Panc1 (cell line): ENCODE data around the gene PARD6G. TPM values are rescaled to one million over a fixed set of nuclear protein-coding genes. Genes with fewer than 3 reads are reported as not detected.

Experiments used
- ATAC-seq: fragments of 200-7000 bp; cut with Tn5 transposase; 2 replicates; pipeline ENCODE4 v1.9.1; 2020; ENCODE audit warnings: mild to moderate bottlenecking, moderate library complexity
- BruUV-seq: library from RNA; stranded (reverse); fragments of 400-500 nt; replicated peaks from 2 replicates; lab custom pipeline; 2021; lab: Mats Ljungman, UMichigan
- CTCF ChIA-PET: fragments of 300-600 bp; sonication (Branson Sonifier 250); formaldehyde crosslinking; loops from one replicate; lab custom pipeline; 2022; ENCODE audit warnings: antibody characterized with exemption; lab: Charles Lee
- POLR2A ChIA-PET: fragments of 300-600 bp; sonication (Branson Sonifier 250); formaldehyde crosslinking; loops from one replicate; lab custom pipeline; 2022; ENCODE audit warnings: antibody characterized with exemption; lab: Charles Lee
- DNase-seq: peaks from one replicate; pipeline ENCODE4 v3.0.0-alpha.2; 2010; ENCODE audit warnings: low read depth, low spot score
- H3K27ac ChIP-seq: 2 replicates; pipeline ENCODE4 v1.5.1; 2011; ENCODE audit warnings: mild to moderate bottlenecking, low read length, inconsistent platforms
- H3K27me3 ChIP-seq: fragments of 200-500 bp; sonication (Bioruptor generic); 2 replicates; pipeline ENCODE4 v1.6.0; 2014; ENCODE audit warnings: low read length, inconsistent platforms; ENCODE audit not compliant: control insufficient read depth, insufficient read depth
- H3K36me3 ChIP-seq: fragments of 200-500 bp; sonication (Bioruptor generic); 2 replicates; pipeline ENCODE4 v1.5.1; 2014; ENCODE audit warnings: inconsistent platforms, mild to moderate bottlenecking, low read length, moderate library complexity; ENCODE audit not compliant: control insufficient read depth, insufficient read depth
- H3K4me1 ChIP-seq: 2 replicates; pipeline ENCODE4 v1.5.1; 2011; ENCODE audit warnings: inconsistent platforms, mild to moderate bottlenecking, low read length, moderate library complexity; ENCODE audit not compliant: control insufficient read depth, insufficient read depth
- H3K4me3 ChIP-seq, 2 experiments: 2 replicates each; pipeline ENCODE4 v1.5.1; 2011 to 2012; ENCODE audit warnings: low read depth in 2 of 2, low read length in 2 of 2, mild to moderate bottlenecking in 2 of 2, inconsistent platforms in 1 of 2, moderate library complexity in 1 of 2
- H3K9me3 ChIP-seq: fragments of 200-500 bp; sonication (Bioruptor generic); 2 replicates; pipeline ENCODE4 v1.5.1; 2014; ENCODE audit warnings: low read depth, mild to moderate bottlenecking, inconsistent platforms, low read length, moderate library complexity; ENCODE audit not compliant: control insufficient read depth, insufficient read depth
- POLR2AphosphoS5 ChIP-seq: IDR thresholded peaks from 2 replicates; pipeline ENCODE4 v1.6.1; 2012; ENCODE audit warnings: mild to moderate bottlenecking, low read depth, low read length, moderate library complexity
- SIN3A ChIP-seq: IDR thresholded peaks from 2 replicates; pipeline ENCODE4 v1.6.1; 2012; ENCODE audit warnings: low read depth, mild to moderate bottlenecking, low read length, moderate library complexity, borderline replicate concordance; ENCODE audit not compliant: insufficient read depth
- TCF7L2 ChIP-seq: IDR thresholded peaks from 2 replicates; pipeline ENCODE4 v1.6.1; 2011; ENCODE audit warnings: mild to moderate bottlenecking, low read depth, low read length, inconsistent platforms
- in situ Hi-C: cut with HindIII; loops from 2 replicates; pipeline ENCODE4 v1.10.0; 2016; ENCODE audit warnings: low sequenced_read_pairs, low pct_unique_long_range_greater_than_20kb
- intact Hi-C: fragments of 100-400 bp; cut with micrococcal nuclease; formaldehyde crosslinking; loops from one replicate; pipeline ENCODE4 v1.10.0; 2022; ENCODE audit not compliant: unreplicated experiment
- total RNA-seq: library from RNA; stranded (reverse); gene quantifications from one replicate; pipeline ENCODE4 v1.2.1, GENCODE V29; 2021; ENCODE audit not compliant: unreplicated experiment
- TF ChIP-seq, protein P1 (sequence below), 2 experiments: IDR thresholded peaks; 2 replicates each; pipeline ENCODE4 v1.6.1; 2011 to 2012; ENCODE audit warnings: low read depth in 2 of 2, control low read depth in 1 of 2, low read length in 1 of 2, mild to moderate bottlenecking in 1 of 2, moderate library complexity in 1 of 2; ENCODE audit not compliant: insufficient read depth in 1 of 2
- TF ChIP-seq, protein P2 (sequence below): fragments of 450-650 bp; IDR thresholded peaks from 2 replicates; pipeline ENCODE4 v1.5.1; 2017; ENCODE audit warnings: mild to moderate bottlenecking

Gene PARD6G
- total RNA-seq, 1 experiment from 2014 or later: 5.2 TPM

DNA sequence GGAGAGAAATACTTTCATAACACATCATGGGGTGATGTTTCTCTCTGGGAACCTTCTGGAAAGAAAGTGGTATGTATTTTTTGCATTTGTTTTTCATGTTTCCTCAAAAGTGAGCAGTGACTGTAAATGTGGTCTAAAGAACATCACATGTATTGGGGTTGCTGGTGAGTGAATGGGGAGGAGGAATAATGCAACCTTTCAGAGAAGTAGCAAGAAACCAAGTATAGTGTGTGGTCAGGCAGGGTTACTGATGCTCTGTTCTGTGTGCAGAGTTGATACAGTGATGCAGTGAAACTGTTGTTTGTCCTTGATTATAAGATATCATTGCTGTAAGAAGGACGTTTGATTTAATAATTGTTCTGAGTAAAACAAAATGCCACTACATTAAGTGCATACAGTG, 114.2 kb downstream of the PARD6G start:
- ATAC-seq: no peak
- no peak for TF ChIP-seq TCF7L2
- TF ChIP-seq, protein P1, sequence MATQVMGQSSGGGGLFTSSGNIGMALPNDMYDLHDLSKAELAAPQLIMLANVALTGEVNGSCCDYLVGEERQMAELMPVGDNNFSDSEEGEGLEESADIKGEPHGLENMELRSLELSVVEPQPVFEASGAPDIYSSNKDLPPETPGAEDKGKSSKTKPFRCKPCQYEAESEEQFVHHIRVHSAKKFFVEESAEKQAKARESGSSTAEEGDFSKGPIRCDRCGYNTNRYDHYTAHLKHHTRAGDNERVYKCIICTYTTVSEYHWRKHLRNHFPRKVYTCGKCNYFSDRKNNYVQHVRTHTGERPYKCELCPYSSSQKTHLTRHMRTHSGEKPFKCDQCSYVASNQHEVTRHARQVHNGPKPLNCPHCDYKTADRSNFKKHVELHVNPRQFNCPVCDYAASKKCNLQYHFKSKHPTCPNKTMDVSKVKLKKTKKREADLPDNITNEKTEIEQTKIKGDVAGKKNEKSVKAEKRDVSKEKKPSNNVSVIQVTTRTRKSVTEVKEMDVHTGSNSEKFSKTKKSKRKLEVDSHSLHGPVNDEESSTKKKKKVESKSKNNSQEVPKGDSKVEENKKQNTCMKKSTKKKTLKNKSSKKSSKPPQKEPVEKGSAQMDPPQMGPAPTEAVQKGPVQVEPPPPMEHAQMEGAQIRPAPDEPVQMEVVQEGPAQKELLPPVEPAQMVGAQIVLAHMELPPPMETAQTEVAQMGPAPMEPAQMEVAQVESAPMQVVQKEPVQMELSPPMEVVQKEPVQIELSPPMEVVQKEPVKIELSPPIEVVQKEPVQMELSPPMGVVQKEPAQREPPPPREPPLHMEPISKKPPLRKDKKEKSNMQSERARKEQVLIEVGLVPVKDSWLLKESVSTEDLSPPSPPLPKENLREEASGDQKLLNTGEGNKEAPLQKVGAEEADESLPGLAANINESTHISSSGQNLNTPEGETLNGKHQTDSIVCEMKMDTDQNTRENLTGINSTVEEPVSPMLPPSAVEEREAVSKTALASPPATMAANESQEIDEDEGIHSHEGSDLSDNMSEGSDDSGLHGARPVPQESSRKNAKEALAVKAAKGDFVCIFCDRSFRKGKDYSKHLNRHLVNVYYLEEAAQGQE (IDR thresholded peaks at IDR 0.05; ENCODE audit: insufficient read depth in 1 of 2, low read depth in 2 of 2, low read length in 1 of 2): no peak
- TF ChIP-seq, protein P2, sequence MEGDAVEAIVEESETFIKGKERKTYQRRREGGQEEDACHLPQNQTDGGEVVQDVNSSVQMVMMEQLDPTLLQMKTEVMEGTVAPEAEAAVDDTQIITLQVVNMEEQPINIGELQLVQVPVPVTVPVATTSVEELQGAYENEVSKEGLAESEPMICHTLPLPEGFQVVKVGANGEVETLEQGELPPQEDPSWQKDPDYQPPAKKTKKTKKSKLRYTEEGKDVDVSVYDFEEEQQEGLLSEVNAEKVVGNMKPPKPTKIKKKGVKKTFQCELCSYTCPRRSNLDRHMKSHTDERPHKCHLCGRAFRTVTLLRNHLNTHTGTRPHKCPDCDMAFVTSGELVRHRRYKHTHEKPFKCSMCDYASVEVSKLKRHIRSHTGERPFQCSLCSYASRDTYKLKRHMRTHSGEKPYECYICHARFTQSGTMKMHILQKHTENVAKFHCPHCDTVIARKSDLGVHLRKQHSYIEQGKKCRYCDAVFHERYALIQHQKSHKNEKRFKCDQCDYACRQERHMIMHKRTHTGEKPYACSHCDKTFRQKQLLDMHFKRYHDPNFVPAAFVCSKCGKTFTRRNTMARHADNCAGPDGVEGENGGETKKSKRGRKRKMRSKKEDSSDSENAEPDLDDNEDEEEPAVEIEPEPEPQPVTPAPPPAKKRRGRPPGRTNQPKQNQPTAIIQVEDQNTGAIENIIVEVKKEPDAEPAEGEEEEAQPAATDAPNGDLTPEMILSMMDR: no peak
- no peak for TF ChIP-seq POLR2AphosphoS5
- no peak for TF ChIP-seq SIN3A
- in situ Hi-C loops: no loop called here

DNA sequence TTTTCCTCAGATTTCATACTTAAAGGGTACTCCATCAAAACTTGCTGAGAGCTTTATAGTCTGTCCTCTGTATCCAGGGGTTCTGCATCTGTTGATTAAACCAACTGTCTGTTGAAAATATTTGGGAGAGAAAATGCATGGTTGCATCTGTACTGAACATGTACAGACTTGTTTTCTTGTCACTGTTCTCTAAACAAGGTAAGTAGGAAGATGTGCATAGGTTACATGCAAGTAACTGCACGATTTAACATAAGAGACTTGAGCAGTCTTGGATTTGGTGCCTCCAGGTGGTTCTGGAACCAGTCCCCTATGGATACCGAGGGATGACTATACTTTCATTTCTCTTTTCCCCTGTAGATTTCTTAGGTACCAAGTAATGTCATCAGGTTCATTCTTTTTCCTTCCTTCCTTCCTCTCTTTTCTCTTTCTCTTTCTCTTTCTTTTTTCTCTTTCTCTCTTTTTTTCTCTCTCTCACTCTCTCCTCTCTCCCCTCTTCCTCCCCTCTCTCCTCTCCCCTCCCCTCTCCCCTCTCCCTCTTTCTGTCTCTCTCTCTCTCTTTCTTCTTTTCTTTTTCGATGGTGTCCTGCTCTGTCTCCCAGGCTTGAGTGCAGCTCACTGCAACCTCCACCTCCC, 115.0 kb downstream of the PARD6G start:
- CTCF ChIA-PET: no interaction called here
- H3K27ac ChIP-seq: no peak overlapping the region
- H3K36me3 ChIP-seq: peaks cover 11% of the 10 kb centered on the region
- H3K27me3 ChIP-seq: no peaks in the 10 kb centered on the region
- in situ Hi-C loops: no loop called here
- DNase-seq (no peak), ATAC-seq (no peak)
- TF ChIP-seq, protein P1 (IDR thresholded peaks at IDR 0.05; ENCODE audit: insufficient read depth in 1 of 2, low read depth in 2 of 2, low read length in 1 of 2): no peak
- TF ChIP-seq POLR2AphosphoS5: no peak
- TF ChIP-seq, protein P2: no peak
- no peak for TF ChIP-seq SIN3A
- BruUV-seq: no TSS peak
- no peaks in the 10 kb centered on the region for H3K9me3 ChIP-seq
- POLR2A ChIA-PET: no interaction called here
- no peaks in the 10 kb centered on the region for H3K4me1 ChIP-seq
- intact Hi-C loops: no loop called here
- no peak overlapping the region for H3K4me3 ChIP-seq

More for the DNA sequence above, 114.2 kb downstream of the PARD6G start:
- Histone ChIP-seq H3K36me3 (peaks cover 14% of the 10 kb centered on the region), H3K4me1 (no peaks in the 10 kb centered on the region), H3K4me3 (no peak overlapping the region), H3K9me3 (no peaks in the 10 kb centered on the region), H3K27ac (no peak overlapping the region), H3K27me3 (no peaks in the 10 kb centered on the region)
- no TSS peak for BruUV-seq
- intact Hi-C loops: no loop called here
- DNase-seq: no peak
- ChIA-PET CTCF (no interaction called here), POLR2A (no interaction called here)
